Measurements from ENCODE around the gene RAP2A. TPM values are rescaled to one million over a fixed set of nuclear protein-coding genes. Genes with fewer than 3 reads are reported as not detected.

The RAP2A gene
- total RNA-seq, 1 experiment from 2014 or later, result 32.1 TPM

GRCh38 chr13:97471711-97472110, 37.7 kb downstream of the RAP2A start:
- Histone ChIP-seq H2BK120ac (ENCODE audit: low read depth, low read length, poor library complexity, severe bottlenecking) (no peak overlapping the region), H3K27ac (ENCODE audit: insufficient read length, low read depth, low read length) (no peak overlapping the region), H3K4me1 (ENCODE audit: insufficient read depth, low read length) (no peaks in the 10 kb centered on the region), H4K8ac (replicated peaks; ENCODE audit: insufficient read length, low read depth, low read length) (no peak overlapping the region), H3K56ac (ENCODE audit: insufficient read length, low read depth, low read length) (no peak overlapping the region), H3K9me3 (ENCODE audit: control insufficient read depth, low read depth, low read length) (no peaks in the 10 kb centered on the region), H3T11ph (ENCODE audit: low read length) (no peak overlapping the region), H2BK12ac (ENCODE audit: insufficient read length, low read depth, low read length) (no peak overlapping the region), H3K23ac (ENCODE audit: insufficient read length, low read depth, low read length) (no peak overlapping the region), H3K14ac (ENCODE audit: insufficient read depth, low read length) (no peak overlapping the region), H2BK5ac (ENCODE audit: insufficient read length, low read length) (no peak overlapping the region), H4K5ac (ENCODE audit: insufficient read length, low read depth, low read length) (no peak overlapping the region), H3K27me3 (ENCODE audit: insufficient read depth, low read length) (no peaks in the 10 kb centered on the region), H2BK20ac (ENCODE audit: low read depth, low read length, poor library complexity, severe bottlenecking) (no peak overlapping the region), H3K79me2 (ENCODE audit: insufficient read depth, low read length) (no peaks in the 10 kb centered on the region), H4K20me1 (ENCODE audit: control insufficient read depth, insufficient read depth, insufficient read length) (no peaks in the 10 kb centered on the region), H3K4ac (ENCODE audit: low read depth, low read length) (no peak overlapping the region), H3K23me2 (ENCODE audit: insufficient read length, low read depth, low read length, poor library complexity, severe bottlenecking) (no peaks in the 10 kb centered on the region), H3K79me1 (ENCODE audit: insufficient read depth, low read depth, low read length, poor library complexity, severe bottlenecking) (no peaks in the 10 kb centered on the region), H3K18ac (ENCODE audit: insufficient read length, low read depth, low read length) (no peak overlapping the region), H4K91ac (ENCODE audit: insufficient read length, low read depth, low read length) (no peak overlapping the region), H2AFZ (ENCODE audit: low read length) (no peak overlapping the region), H2AK5ac (ENCODE audit: insufficient read length, low read length) (no peak overlapping the region), H3K9ac (ENCODE audit: extremely low read depth, insufficient read length, low read length) (no peak overlapping the region), H3K4me2 (ENCODE audit: insufficient read depth, insufficient read length, low read length) (no peak overlapping the region), H2BK15ac (ENCODE audit: low read depth, low read length) (no peak overlapping the region)
- WGBS (ENCODE audit: extremely low coverage, insufficient read length, low lambda C conversion rate), result no CpG with 5 or more reads among the region's 1 CpG
- H3K9me3 Mint-ChIP-seq, result no peaks in the 10 kb centered on the region
- no peak for TF ChIP-seq CTCF (conservative IDR thresholded peaks at IDR 0.05)
- no peak overlapping the region for H3K4me3 Mint-ChIP-seq
- H3K27ac Mint-ChIP-seq, result no peak overlapping the region
- H3K36me3 Mint-ChIP-seq (ENCODE audit: insufficient read depth in 1 of 3, low read depth in 3 of 3), result no peaks in the 10 kb centered on the region
- no peak for DNase-seq
- no peaks in the 10 kb centered on the region for H3K27me3 Mint-ChIP-seq (ENCODE audit: low read depth)
- H3K4me1 Mint-ChIP-seq, result no peaks in the 10 kb centered on the region
